ENCODE data around the gene FRRS1.

Gene FRRS1

GRCh38 chr1:99755664-99756063 lies 10.8 kb downstream of the FRRS1 start:
- no peaks in the 10 kb centered on the region for H3K36me3 ChIP-seq (ENCODE audit: control insufficient read depth in 5 of 5, insufficient read depth in 5 of 5, low read length in 5 of 5)
- H3K27ac ChIP-seq (ENCODE audit: low read depth, low read length), result no peak overlapping the region
- H3K27me3 ChIP-seq (ENCODE audit: control insufficient read depth in 5 of 5, insufficient read depth in 4 of 5, low read length in 5 of 5), result no peaks in the 10 kb centered on the region
- no peak overlapping the region for H3K4me3 ChIP-seq (ENCODE audit: low read depth in 1 of 5, low read length in 5 of 5)
- H3K9me3 ChIP-seq (ENCODE audit: control insufficient read depth in 5 of 5, low read length in 5 of 5), result peaks cover 0 to 4% (median 0%) of the 10 kb centered on the region in 5 donors
- H3K4me1 ChIP-seq (ENCODE audit: control insufficient read depth in 5 of 5, insufficient read depth in 5 of 5, low read length in 5 of 5), result peaks cover 0 to 2% (median 0%) of the 10 kb centered on the region in 5 donors
- H3K9ac ChIP-seq (ENCODE audit: low read length in 5 of 5), result no peak overlapping the region

DNA sequence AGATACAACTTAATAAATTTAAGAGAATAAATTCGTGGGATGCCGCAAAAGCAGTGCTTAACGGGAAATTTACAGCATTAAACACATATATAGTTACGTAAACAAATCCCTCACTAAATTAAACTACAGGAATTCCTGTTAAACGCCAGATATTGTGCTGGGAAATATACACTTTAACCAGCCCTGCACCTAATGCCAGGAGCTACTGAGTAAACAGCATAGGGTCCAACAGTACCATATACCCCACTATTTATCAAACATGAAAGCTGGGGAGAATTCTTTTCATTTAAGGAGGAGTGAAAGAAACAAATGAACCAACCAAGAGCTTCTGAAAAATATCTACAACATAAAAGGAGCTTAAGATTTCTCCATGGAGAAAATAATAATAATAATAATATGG lies 11.7 kb downstream of the FRRS1 start:
- H3K4me3 ChIP-seq (ENCODE audit: low read depth in 1 of 5, low read length in 5 of 5), result no peak overlapping the region
- no peak overlapping the region for H3K27ac ChIP-seq (ENCODE audit: low read depth, low read length)
- H3K36me3 ChIP-seq (ENCODE audit: control insufficient read depth in 5 of 5, insufficient read depth in 5 of 5, low read length in 5 of 5), result no peaks in the 10 kb centered on the region
- H3K9ac ChIP-seq (ENCODE audit: low read length in 5 of 5), result no peak overlapping the region
- no peaks in the 10 kb centered on the region for H3K27me3 ChIP-seq (ENCODE audit: control insufficient read depth in 5 of 5, insufficient read depth in 4 of 5, low read length in 5 of 5)
- H3K4me1 ChIP-seq (ENCODE audit: control insufficient read depth in 5 of 5, insufficient read depth in 5 of 5, low read length in 5 of 5), result peaks cover 0 to 2% (median 0%) of the 10 kb centered on the region in 5 donors
- H3K9me3 ChIP-seq (ENCODE audit: control insufficient read depth in 5 of 5, low read length in 5 of 5), result peaks cover 0 to 4% (median 0%) of the 10 kb centered on the region in 5 donors

- Histone ChIP-seq H3K27ac (ENCODE audit: low read depth, low read length) (no peak overlapping the region), H3K9ac (ENCODE audit: low read length in 5 of 5) (no peak overlapping the region), H3K36me3 (ENCODE audit: control insufficient read depth in 5 of 5, insufficient read depth in 5 of 5, low read length in 5 of 5) (no peaks in the 10 kb centered on the region), H3K4me3 (ENCODE audit: low read depth in 1 of 5, low read length in 5 of 5) (no peak overlapping the region), H3K4me1 (ENCODE audit: control insufficient read depth in 5 of 5, insufficient read depth in 5 of 5, low read length in 5 of 5) (peaks cover 0 to 2% (median 0%) of the 10 kb centered on the region in 5 donors), H3K27me3 (ENCODE audit: control insufficient read depth in 5 of 5, insufficient read depth in 4 of 5, low read length in 5 of 5) (no peaks in the 10 kb centered on the region), H3K9me3 (ENCODE audit: control insufficient read depth in 5 of 5, low read length in 5 of 5) (peaks cover 0 to 4% (median 0%) of the 10 kb centered on the region in 5 donors)
These were observed 12.3 kb downstream of the FRRS1 start for GRCh38 chr1:99754055-99754626.

GRCh38 chr1:99751877-99752504 lies 14.4 kb downstream of the FRRS1 start:
- H3K4me1 ChIP-seq (ENCODE audit: control insufficient read depth in 5 of 5, insufficient read depth in 5 of 5, low read length in 5 of 5), result no peaks in the 10 kb centered on the region
- H3K27me3 ChIP-seq (ENCODE audit: control insufficient read depth in 5 of 5, insufficient read depth in 4 of 5, low read length in 5 of 5), result no peaks in the 10 kb centered on the region
- no peak overlapping the region for H3K4me3 ChIP-seq (ENCODE audit: low read depth in 1 of 5, low read length in 5 of 5)
- no peaks in the 10 kb centered on the region for H3K9me3 ChIP-seq (ENCODE audit: control insufficient read depth in 5 of 5, low read length in 5 of 5)
- H3K9ac ChIP-seq (ENCODE audit: low read length in 5 of 5), result no peak overlapping the region
- H3K36me3 ChIP-seq (ENCODE audit: control insufficient read depth in 5 of 5, insufficient read depth in 5 of 5, low read length in 5 of 5), result no peaks in the 10 kb centered on the region
- no peak overlapping the region for H3K27ac ChIP-seq (ENCODE audit: low read depth, low read length)

DNA sequence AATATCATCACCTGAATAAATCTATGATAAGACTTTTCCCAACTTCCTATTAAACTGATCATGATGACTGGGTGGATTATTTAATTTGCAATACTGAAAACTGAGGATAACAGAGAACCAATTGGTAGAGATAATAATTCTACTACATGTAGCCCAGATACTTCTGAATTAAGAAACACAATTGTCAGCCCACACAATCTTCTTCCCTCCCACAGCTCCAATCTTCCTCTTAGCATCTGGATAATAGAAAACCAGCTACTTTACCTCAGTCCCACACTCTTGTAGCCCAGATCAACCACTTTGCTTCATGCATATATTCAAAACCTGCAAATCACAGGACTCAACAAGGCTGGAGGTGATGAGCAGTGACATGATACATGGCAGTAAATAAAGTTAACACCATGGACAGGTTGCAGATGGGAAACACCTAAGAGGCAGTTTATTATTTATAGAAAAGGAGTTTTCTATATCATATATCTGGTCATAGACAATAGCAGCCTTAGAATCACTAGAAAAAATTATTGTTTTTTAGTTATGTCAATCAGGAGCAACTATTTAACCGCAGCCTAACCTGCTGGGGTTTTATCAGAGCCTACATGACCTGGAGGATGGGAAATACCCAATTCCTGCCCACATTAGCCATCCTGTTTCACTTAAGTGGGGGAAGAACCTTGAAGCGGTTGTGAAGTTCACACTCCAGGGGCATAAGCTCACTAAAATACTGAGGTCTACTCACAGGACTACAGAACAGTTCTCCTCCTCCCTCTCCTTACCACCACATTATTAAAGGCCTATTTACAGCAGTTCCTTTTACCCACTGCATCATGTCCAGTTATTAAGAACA lies 16.7 kb downstream of the FRRS1 start:
- no peaks in the 10 kb centered on the region for H3K9me3 ChIP-seq (ENCODE audit: control insufficient read depth in 5 of 5, low read length in 5 of 5)
- H3K36me3 ChIP-seq (ENCODE audit: control insufficient read depth in 5 of 5, insufficient read depth in 5 of 5, low read length in 5 of 5), result peaks cover 0 to 8% (median 0%) of the 10 kb centered on the region in 5 donors
- H3K4me1 ChIP-seq (ENCODE audit: control insufficient read depth in 5 of 5, insufficient read depth in 5 of 5, low read length in 5 of 5), result no peaks in the 10 kb centered on the region
- H3K4me3 ChIP-seq (ENCODE audit: low read depth in 1 of 5, low read length in 5 of 5), result no peak overlapping the region
- no peak overlapping the region for H3K27ac ChIP-seq (ENCODE audit: low read depth, low read length)
- H3K9ac ChIP-seq (ENCODE audit: low read length in 5 of 5), result no peak overlapping the region
- no peaks in the 10 kb centered on the region for H3K27me3 ChIP-seq (ENCODE audit: control insufficient read depth in 5 of 5, insufficient read depth in 4 of 5, low read length in 5 of 5)

DNA sequence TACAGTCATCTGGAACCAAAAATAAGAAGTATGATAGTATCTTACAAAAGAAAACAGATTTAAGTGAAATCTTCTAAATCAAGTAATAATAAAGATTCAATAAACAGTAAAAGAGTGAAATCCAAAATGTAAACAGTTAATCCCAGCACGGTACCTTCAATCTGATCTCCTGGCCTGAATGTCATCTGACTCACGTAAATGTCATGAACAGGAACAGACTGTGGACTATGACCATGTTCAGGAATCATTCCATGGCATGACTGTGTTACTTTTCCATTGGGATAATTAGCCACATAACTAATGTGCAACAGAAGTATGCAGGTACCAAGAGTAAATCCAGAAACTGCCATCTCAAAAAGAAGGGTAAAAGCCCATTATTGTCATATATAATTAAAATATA lies 18.0 kb downstream of the FRRS1 start:
- Histone ChIP-seq H3K9me3 (ENCODE audit: control insufficient read depth in 5 of 5, low read length in 5 of 5) (no peaks in the 10 kb centered on the region), H3K36me3 (ENCODE audit: control insufficient read depth in 5 of 5, insufficient read depth in 5 of 5, low read length in 5 of 5) (peaks cover 0 to 8% (median 0%) of the 10 kb centered on the region in 5 donors), H3K4me3 (ENCODE audit: low read depth in 1 of 5, low read length in 5 of 5) (no peak overlapping the region), H3K27ac (ENCODE audit: low read depth, low read length) (no peak overlapping the region), H3K9ac (ENCODE audit: low read length in 5 of 5) (no peak overlapping the region), H3K27me3 (ENCODE audit: control insufficient read depth in 5 of 5, insufficient read depth in 4 of 5, low read length in 5 of 5) (no peaks in the 10 kb centered on the region), H3K4me1 (ENCODE audit: control insufficient read depth in 5 of 5, insufficient read depth in 5 of 5, low read length in 5 of 5) (no peaks in the 10 kb centered on the region)

- Histone ChIP-seq H3K27ac (ENCODE audit: low read depth, low read length) (no peak overlapping the region), H3K27me3 (ENCODE audit: control insufficient read depth in 5 of 5, insufficient read depth in 4 of 5, low read length in 5 of 5) (no peaks in the 10 kb centered on the region), H3K9ac (ENCODE audit: low read length in 5 of 5) (no peak overlapping the region), H3K4me1 (ENCODE audit: control insufficient read depth in 5 of 5, insufficient read depth in 5 of 5, low read length in 5 of 5) (no peaks in the 10 kb centered on the region), H3K9me3 (ENCODE audit: control insufficient read depth in 5 of 5, low read length in 5 of 5) (no peaks in the 10 kb centered on the region), H3K36me3 (ENCODE audit: control insufficient read depth in 5 of 5, insufficient read depth in 5 of 5, low read length in 5 of 5) (peaks cover 4 to 13% (median 6%) of the 10 kb centered on the region in 5 donors), H3K4me3 (ENCODE audit: low read depth in 1 of 5, low read length in 5 of 5) (no peak overlapping the region)
These were observed 20.8 kb downstream of the FRRS1 start for GRCh38 chr1:99745684-99746083.

DNA sequence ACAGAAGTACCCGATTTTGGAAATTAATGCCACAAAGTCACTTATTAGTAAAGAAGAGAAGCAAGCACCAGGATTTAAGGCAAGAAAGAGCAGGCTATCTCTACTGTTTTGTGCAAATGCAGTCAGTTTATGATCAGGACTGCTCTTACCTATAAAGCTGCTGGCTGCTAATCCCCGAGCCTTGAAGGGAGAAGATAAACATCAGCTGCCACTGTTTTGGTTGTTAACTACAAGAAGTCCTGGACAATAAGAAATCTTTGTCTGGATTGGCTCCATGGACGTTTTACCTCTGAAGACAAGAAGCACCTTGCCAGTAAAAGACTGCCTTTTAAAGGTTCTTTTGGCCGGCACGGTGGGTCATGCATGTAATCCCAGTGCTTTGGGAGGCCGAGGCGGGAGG lies 21.4 kb downstream of the FRRS1 start:
- Histone ChIP-seq H3K36me3 (ENCODE audit: control insufficient read depth in 5 of 5, insufficient read depth in 5 of 5, low read length in 5 of 5) (peaks cover 4 to 17% (median 10%) of the 10 kb centered on the region in 5 donors), H3K9me3 (ENCODE audit: control insufficient read depth in 5 of 5, low read length in 5 of 5) (no peaks in the 10 kb centered on the region), H3K9ac (ENCODE audit: low read length in 5 of 5) (no peak overlapping the region)

DNA sequence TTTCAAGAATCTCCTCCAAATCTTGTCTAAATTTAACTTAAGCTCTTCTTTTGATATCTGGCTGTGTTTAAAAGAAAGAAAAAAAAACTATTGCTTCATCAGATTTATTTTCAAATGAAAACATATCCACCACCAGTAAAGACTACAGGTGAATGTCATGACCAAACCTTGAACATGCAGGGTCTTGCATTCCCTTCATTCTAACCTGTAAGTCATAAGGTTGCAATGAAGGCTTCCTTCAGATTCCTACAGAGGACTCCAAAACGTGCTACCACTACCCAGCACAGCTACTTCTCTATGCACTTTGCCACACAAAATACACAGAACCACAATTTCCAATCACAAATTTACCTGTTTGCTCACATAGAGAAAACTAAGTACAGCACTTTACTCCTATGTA lies 26.3 kb downstream of the FRRS1 start:
- H3K4me3 ChIP-seq (ENCODE audit: low read depth in 1 of 5, low read length in 5 of 5), result no peak overlapping the region
- H3K27ac ChIP-seq (ENCODE audit: low read depth, low read length), result no peak overlapping the region
- H3K36me3 ChIP-seq (ENCODE audit: control insufficient read depth in 5 of 5, insufficient read depth in 5 of 5, low read length in 5 of 5), result peaks cover 4 to 13% (median 8%) of the 10 kb centered on the region in 5 donors
- H3K4me1 ChIP-seq (ENCODE audit: control insufficient read depth in 5 of 5, insufficient read depth in 5 of 5, low read length in 5 of 5), result no peaks in the 10 kb centered on the region
- no peak overlapping the region for H3K9ac ChIP-seq (ENCODE audit: low read length in 5 of 5)
- no peaks in the 10 kb centered on the region for H3K9me3 ChIP-seq (ENCODE audit: control insufficient read depth in 5 of 5, low read length in 5 of 5)
- H3K27me3 ChIP-seq (ENCODE audit: control insufficient read depth in 5 of 5, insufficient read depth in 4 of 5, low read length in 5 of 5), result no peaks in the 10 kb centered on the region

More for the DNA sequence above, 21.4 kb downstream of the FRRS1 start:
- no peaks in the 10 kb centered on the region for H3K27me3 ChIP-seq (ENCODE audit: control insufficient read depth in 5 of 5, insufficient read depth in 4 of 5, low read length in 5 of 5)
- H3K4me3 ChIP-seq (ENCODE audit: low read depth in 1 of 5, low read length in 5 of 5), result no peak overlapping the region
- no peak overlapping the region for H3K27ac ChIP-seq (ENCODE audit: low read depth, low read length)
- H3K4me1 ChIP-seq (ENCODE audit: control insufficient read depth in 5 of 5, insufficient read depth in 5 of 5, low read length in 5 of 5), result no peaks in the 10 kb centered on the region

GRCh38 chr1:99738858-99739465 lies 27.5 kb downstream of the FRRS1 start:
- no peak overlapping the region for H3K27ac ChIP-seq (ENCODE audit: low read depth, low read length)
- H3K4me3 ChIP-seq (ENCODE audit: low read depth in 1 of 5, low read length in 5 of 5), result no peak overlapping the region
- no peaks in the 10 kb centered on the region for H3K9me3 ChIP-seq (ENCODE audit: control insufficient read depth in 5 of 5, low read length in 5 of 5)
- peaks cover 4 to 13% (median 8%) of the 10 kb centered on the region in 5 donors for H3K36me3 ChIP-seq (ENCODE audit: control insufficient read depth in 5 of 5, insufficient read depth in 5 of 5, low read length in 5 of 5)
- no peaks in the 10 kb centered on the region for H3K4me1 ChIP-seq (ENCODE audit: control insufficient read depth in 5 of 5, insufficient read depth in 5 of 5, low read length in 5 of 5)
- no peaks in the 10 kb centered on the region for H3K27me3 ChIP-seq (ENCODE audit: control insufficient read depth in 5 of 5, insufficient read depth in 4 of 5, low read length in 5 of 5)
- H3K9ac ChIP-seq (ENCODE audit: low read length in 5 of 5), result no peak overlapping the region
